ENCODE measurements around the gene ABTB2.

Gene ABTB2

GRCh38 chr11:34126959-34127848 is 230.6 kb downstream of the ABTB2 start:
- Mint-ChIP-seq H3K4me1 (peaks cover 6% of the 10 kb centered on the region), H3K27me3 (no peaks in the 10 kb centered on the region), H3K27ac (no peak overlapping the region), H3K9me3 (no peaks in the 10 kb centered on the region), H3K36me3 (peaks cover 81% of the 10 kb centered on the region), H3K4me3 (no peak overlapping the region)
- ATAC-seq: no peak

- no peaks in the 10 kb centered on the region for H3K27me3 Mint-ChIP-seq
- no peak for ATAC-seq
- no peaks in the 10 kb centered on the region for H3K9me3 Mint-ChIP-seq
- H3K36me3 Mint-ChIP-seq: peaks cover 79% of the 10 kb centered on the region
- no peak overlapping the region for H3K27ac Mint-ChIP-seq
- H3K4me1 Mint-ChIP-seq: no peaks in the 10 kb centered on the region
- no peak overlapping the region for H3K4me3 Mint-ChIP-seq
Measured at GRCh38 chr11:34124885-34125668, 232.7 kb downstream of the ABTB2 start.

- ATAC-seq: no peak
- Mint-ChIP-seq H3K36me3 (peaks cover 76% of the 10 kb centered on the region), H3K9me3 (no peaks in the 10 kb centered on the region), H3K4me3 (no peak overlapping the region), H3K4me1 (no peaks in the 10 kb centered on the region), H3K27ac (peak overlapping the region; percentile 40), H3K27me3 (no peaks in the 10 kb centered on the region)
Measured at GRCh38 chr11:34120651-34121050, 237.2 kb downstream of the ABTB2 start.

GRCh38 chr11:34114471-34114870 is 243.3 kb downstream of the ABTB2 start:
- Mint-ChIP-seq H3K9me3 (no peaks in the 10 kb centered on the region), H3K4me3 (no peak overlapping the region), H3K4me1 (peaks cover under 1% of the 10 kb centered on the region), H3K27ac (no peak overlapping the region), H3K36me3 (peaks cover 71% of the 10 kb centered on the region), H3K27me3 (no peaks in the 10 kb centered on the region)
- no peak for ATAC-seq

- H3K4me1 Mint-ChIP-seq: peaks cover 6% of the 10 kb centered on the region
- peaks cover 74% of the 10 kb centered on the region for H3K36me3 Mint-ChIP-seq
- no peak overlapping the region for H3K4me3 Mint-ChIP-seq
- H3K9me3 Mint-ChIP-seq: no peaks in the 10 kb centered on the region
- no peak for ATAC-seq
- H3K27me3 Mint-ChIP-seq: no peaks in the 10 kb centered on the region
- no peak overlapping the region for H3K27ac Mint-ChIP-seq
Measured at GRCh38 chr11:34114014-34114413, 243.8 kb downstream of the ABTB2 start.

- H3K36me3 Mint-ChIP-seq: peaks cover 61% of the 10 kb centered on the region
- H3K9me3 Mint-ChIP-seq: no peaks in the 10 kb centered on the region
- H3K27ac Mint-ChIP-seq: no peak overlapping the region
- H3K4me1 Mint-ChIP-seq: peaks cover 17% of the 10 kb centered on the region
- H3K27me3 Mint-ChIP-seq: no peaks in the 10 kb centered on the region
- ATAC-seq: no peak
- no peak overlapping the region for H3K4me3 Mint-ChIP-seq
Measured at GRCh38 chr11:34111722-34112270, 246.0 kb downstream of the ABTB2 start.

GRCh38 chr11:34105957-34106504 is 251.8 kb downstream of the ABTB2 start:
- ATAC-seq: no peak
- Mint-ChIP-seq H3K9me3 (no peaks in the 10 kb centered on the region), H3K36me3 (peaks cover 19% of the 10 kb centered on the region), H3K4me1 (peaks cover 52% of the 10 kb centered on the region), H3K4me3 (peak overlapping the region; percentile 97), H3K27me3 (no peaks in the 10 kb centered on the region), H3K27ac (peak overlapping the region; percentile 97)

- Mint-ChIP-seq H3K4me1 (peaks cover 52% of the 10 kb centered on the region), H3K27me3 (no peaks in the 10 kb centered on the region), H3K36me3 (peaks cover 18% of the 10 kb centered on the region), H3K4me3 (peak within 1 kb of the TSS; percentile 97), H3K27ac (peak within 1 kb of the TSS; percentile 97), H3K9me3 (no peaks in the 10 kb centered on the region)
- ATAC-seq: peak; percentile 97
Measured at GRCh38 chr11:34105079-34105956, 252.5 kb downstream of the ABTB2 start, which contains the start of gene NAT10. Gene NAT10, plus strand, starts transcription at chr11:34105629. Its CDS starts 2,597 bp downstream, at chr11:34108226.

- peaks cover 52% of the 10 kb centered on the region for H3K4me1 Mint-ChIP-seq
- H3K9me3 Mint-ChIP-seq: no peaks in the 10 kb centered on the region
- no peak for ATAC-seq
- peak overlapping the region; percentile 97 for H3K27ac Mint-ChIP-seq
- H3K27me3 Mint-ChIP-seq: no peaks in the 10 kb centered on the region
- peaks cover 13% of the 10 kb centered on the region for H3K36me3 Mint-ChIP-seq
- H3K4me3 Mint-ChIP-seq: peak overlapping the region; percentile 97
Measured at GRCh38 chr11:34104680-34105078, 253.1 kb downstream of the ABTB2 start.
